Right lobe of liver (tissue), 6 donors: ENCODE results near the gene SOSTDC1. TPM values are rescaled to one million over a fixed set of nuclear protein-coding genes. Genes with fewer than 3 reads are reported as not detected.

Experiments
- ATAC-seq, 4 donors: fragments of 200-7000 bp; cut with Tn5 transposase; one replicate each; pipeline ENCODE4 v1.9.1; 2020; ENCODE audit warnings: mild to moderate bottlenecking in 4 of 4, moderate library complexity in 4 of 4
- DNase-seq, 3 donors: peaks; one replicate each; pipeline ENCODE4 v3.0.0-alpha.2; 2020
- H3K27ac ChIP-seq, 3 donors: fragments of 200-600 bp; one replicate each; pipeline ENCODE4 v1.8.0; 2022
- H3K27me3 ChIP-seq, 2 donors: fragments of 200-600 bp; one replicate each; pipeline ENCODE4 v1.8.0; 2022
- H3K36me3 ChIP-seq, 4 donors: fragments of 200-600 bp; sonication (generic) in 1 of 4; one replicate each; pipeline versions ENCODE4 v1.5.1 to v1.8.0; 2017 to 2022; ENCODE audit warnings: control low read depth in 1 of 4
- H3K4me1 ChIP-seq, 4 donors: fragments of 200-600 bp; sonication (generic) in 1 of 4; one replicate each; pipeline versions ENCODE4 v1.5.1 to v1.8.0; 2017 to 2022; ENCODE audit warnings: control low read depth in 1 of 4
- H3K4me3 ChIP-seq, 3 donors: fragments of 200-600 bp; one replicate each; pipeline ENCODE4 v1.8.0; 2022
- H3K9me3 ChIP-seq, 4 donors: fragments of 200-600 bp; sonication (generic) in 1 of 4; one replicate each; pipeline versions ENCODE4 v1.5.1 to v1.8.0; 2017 to 2022; ENCODE audit warnings: control low read depth in 1 of 4
- CTCF ChIP-seq, 4 donors: fragments of 200-600 bp in 3 of 4; fragments of 450-650 bp in 1 of 4; IDR thresholded peaks; one replicate each; pipeline versions ENCODE4 v1.5.1 to v1.8.0; 2016 to 2022; ENCODE audit warnings: antibody characterized with exemption in 4 of 4, mild to moderate bottlenecking in 2 of 4
- POLR2A ChIP-seq: fragments of 450-650 bp; IDR thresholded peaks from one replicate; pipeline ENCODE4 v1.6.1; 2017; ENCODE audit warnings: antibody characterized with exemption, mild to moderate bottlenecking
- WGBS: methylation state at CpG from one replicate; pipeline ENCODE4 v1.1.6; 2018; ENCODE audit warnings: low coverage, low lambda C conversion rate; ENCODE audit not compliant: insufficient coverage; ENCODE audit errors: missing lambda C conversion rate; 5-methylcytosine and 5-hydroxymethylcytosine counted together
- intact Hi-C, 2 donors: fragments of 100-400 bp; cut with DNase I; formaldehyde crosslinking; loops; one replicate each; pipeline versions ENCODE4 v1.11.2 to v1.14.1; 2022
- total RNA-seq, 6 experiments: library from RNA; depleted of rRNA in 2 of 6; stranded (reverse); fragments of >200 nt in 2 of 6; fragmentation: NEBNext Ultra II Directional in 3 of 6; extraction: Animal tissue kit (Norgen Biotek cat#: 25700) in 3 of 6; gene quantifications; one replicate each; pipeline versions ENCODE4 v1.1.0 to v1.2.4, GENCODE V29; 2016 to 2023
- donor health status: DM: no; HTN: yes; CAD: no.
- donor health status: DM: no; HTN: no; CAD: no.
- donor health status: DM: no; HTN: no; CAD: no.
- donor health status: DM: no; HTN: yes; CAD: no.
- donor health status: DM: no; HTN: yes; CAD: no.

SOSTDC1 gene
- total RNA-seq, 6 experiments from 2014 or later: not detected

- peak in 2 of 4 donors; percentile 32 to 59 for ATAC-seq
- Histone ChIP-seq H3K9me3 (no peaks in the 10 kb centered on the region), H3K4me1 (no peaks in the 10 kb centered on the region), H3K27me3 (no peaks in the 10 kb centered on the region), H3K4me3 (no peak overlapping the region), H3K27ac (no peak overlapping the region), H3K36me3 (no peaks in the 10 kb centered on the region)
- intact Hi-C loops: no loop called here
- DNase-seq: no peak
- 51% methylated on average over 2 of the region's 2 CpGs for WGBS
- TF ChIP-seq CTCF (IDR thresholded peaks at IDR 0.05) (no peak), POLR2A (no peak)
Observed at GRCh38 chr7:16428672-16429071, 36.9 kb downstream of the SOSTDC1 start.

DNA sequence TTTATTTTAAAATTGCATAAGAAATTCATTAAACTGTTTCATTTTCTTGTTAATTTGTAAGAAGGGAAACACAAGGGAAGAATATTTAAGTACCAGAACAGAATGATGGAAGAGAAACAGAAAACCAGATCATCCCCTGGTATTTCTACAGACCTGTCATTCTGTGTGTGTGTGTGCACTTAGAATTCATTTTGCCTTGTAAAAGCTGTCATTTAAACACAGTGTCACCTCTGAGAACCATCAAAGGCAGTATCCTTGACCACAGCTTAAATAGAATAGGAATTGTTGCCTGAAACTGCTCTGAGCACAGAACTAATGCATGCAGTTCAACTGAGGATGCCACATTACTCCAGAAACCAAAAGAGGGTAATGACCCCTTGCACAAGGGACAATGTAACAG lies 37.4 kb downstream of the SOSTDC1 start:
- ATAC-seq: no peak
- H3K36me3 ChIP-seq: no peaks in the 10 kb centered on the region
- no peaks in the 10 kb centered on the region for H3K9me3 ChIP-seq
- DNase-seq: no peak
- intact Hi-C loops: no loop called here
- TF ChIP-seq POLR2A (no peak), CTCF (IDR thresholded peaks at IDR 0.05) (no peak)
- no peaks in the 10 kb centered on the region for H3K4me1 ChIP-seq
- no peak overlapping the region for H3K4me3 ChIP-seq
- no peaks in the 10 kb centered on the region for H3K27me3 ChIP-seq
- no peak overlapping the region for H3K27ac ChIP-seq

- Histone ChIP-seq H3K27me3 (no peaks in the 10 kb centered on the region), H3K36me3 (no peaks in the 10 kb centered on the region), H3K27ac (no peak overlapping the region), H3K9me3 (no peaks in the 10 kb centered on the region), H3K4me1 (peaks cover 0 to 11% (median 0%) of the 10 kb centered on the region in 4 donors), H3K4me3 (no peak overlapping the region)
- no peak for TF ChIP-seq POLR2A
- TF ChIP-seq CTCF (IDR thresholded peaks at IDR 0.05): no peak
- DNase-seq (no peak), ATAC-seq (no peak)
- 20% methylated on average over 1 of the region's 1 CpG for WGBS
- intact Hi-C loops: no loop called here
Observed at GRCh38 chr7:16423761-16424160, 41.8 kb downstream of the SOSTDC1 start.

GRCh38 chr7:16422917-16423316 lies 42.6 kb downstream of the SOSTDC1 start:
- H3K27ac ChIP-seq: no peak overlapping the region
- TF ChIP-seq POLR2A: no peak
- no peak for TF ChIP-seq CTCF (IDR thresholded peaks at IDR 0.05)
- WGBS: 90% methylated on average over 3 of the region's 3 CpGs
- ATAC-seq: no peak
- no peak overlapping the region for H3K4me3 ChIP-seq
- DNase-seq: no peak
- H3K4me1 ChIP-seq: peaks cover 0 to 11% (median 0%) of the 10 kb centered on the region in 4 donors
- no peaks in the 10 kb centered on the region for H3K27me3 ChIP-seq
- H3K36me3 ChIP-seq: no peaks in the 10 kb centered on the region
- intact Hi-C loops: no loop called here
- H3K9me3 ChIP-seq: no peaks in the 10 kb centered on the region

- ATAC-seq (no peak), DNase-seq (no peak)
- intact Hi-C loops: no loop called here
- TF ChIP-seq CTCF (IDR thresholded peaks at IDR 0.05) (no peak), POLR2A (no peak)
- Histone ChIP-seq H3K27me3 (no peaks in the 10 kb centered on the region), H3K9me3 (no peaks in the 10 kb centered on the region), H3K4me3 (peak overlapping the region in 1 of 3 donors; percentile 69), H3K36me3 (no peaks in the 10 kb centered on the region), H3K4me1 (peaks cover 0 to 11% (median 0%) of the 10 kb centered on the region in 4 donors), H3K27ac (peak overlapping the region; percentile 96 to 99 (median 96))
- WGBS: 27% methylated on average over 1 of the region's 1 CpG
Observed at GRCh38 chr7:16422103-16422435, 43.5 kb downstream of the SOSTDC1 start.
